SK-N-SH (cell line): ENCODE data around the gene PUDP.

Experiments used
- EP300 ChIP-seq, 2 experiments: IDR thresholded peaks; 2 replicates each; pipeline versions ENCODE4 v1.4.0 to v1.6.1; 2012; ENCODE audit warnings: borderline replicate concordance in 1 of 2, low read depth in 1 of 2, low read length in 1 of 2
- TAF1 ChIP-seq: IDR thresholded peaks from 2 replicates; pipeline ENCODE4 v1.6.1; 2012; ENCODE audit warnings: low read depth, mild to moderate bottlenecking, low read length, moderate library complexity, borderline replicate concordance
- ZBTB33 ChIP-seq: IDR thresholded peaks from 2 replicates; pipeline ENCODE4 v1.4.0; 2012; ENCODE audit warnings: low read depth, borderline replicate concordance
- TF ChIP-seq, protein P1 (sequence below): IDR thresholded peaks from 2 replicates; pipeline ENCODE4 v1.4.0; 2012; ENCODE audit warnings: low read depth, borderline replicate concordance

- no peak for TF ChIP-seq ZBTB33
- TF ChIP-seq EP300 (IDR thresholded peaks at IDR 0.05; ENCODE audit: borderline replicate concordance in 1 of 2, low read depth in 1 of 2, low read length in 1 of 2): no peak
- TF ChIP-seq, protein P1, sequence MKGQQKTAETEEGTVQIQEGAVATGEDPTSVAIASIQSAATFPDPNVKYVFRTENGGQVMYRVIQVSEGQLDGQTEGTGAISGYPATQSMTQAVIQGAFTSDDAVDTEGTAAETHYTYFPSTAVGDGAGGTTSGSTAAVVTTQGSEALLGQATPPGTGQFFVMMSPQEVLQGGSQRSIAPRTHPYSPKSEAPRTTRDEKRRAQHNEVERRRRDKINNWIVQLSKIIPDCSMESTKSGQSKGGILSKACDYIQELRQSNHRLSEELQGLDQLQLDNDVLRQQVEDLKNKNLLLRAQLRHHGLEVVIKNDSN: no peak
- TF ChIP-seq TAF1: no peak
Measured at GRCh38 chrX:7069556-7069955, 78.4 kb downstream of the PUDP start.
